HepG2 (cell line): ENCODE results near the gene UXS1. TPM values are rescaled to one million over a fixed set of nuclear protein-coding genes. Genes with fewer than 3 reads are reported as not detected.
A peak's percentile ranks its signal among the peaks of the same experiment; 100 is the strongest.

Source experiments
- ELF3 ChIP-seq: IDR thresholded peaks from 2 replicates; pipeline ENCODE4 v1.6.1; 2016; ENCODE audit warnings: missing genetic modification reagents, missing compliant biosample characterization
- ERF ChIP-seq: IDR thresholded peaks from 2 replicates; pipeline ENCODE4 v1.6.1; 2018; ENCODE audit warnings: missing biosample characterization, missing genetic modification reagents
- MAFF ChIP-seq: IDR thresholded peaks from 2 replicates; pipeline ENCODE4 v1.6.1; 2011; ENCODE audit warnings: low read depth, low read length, improper control_type of control experiment
- MNT ChIP-seq: fragments of 450-650 bp; IDR thresholded peaks from 2 replicates; pipeline ENCODE4 v1.6.1; 2016
- NFRKB ChIP-seq: fragments of 450-650 bp; IDR thresholded peaks from 2 replicates; pipeline ENCODE4 v1.6.1; 2017
- RARA ChIP-seq: IDR thresholded peaks from 2 replicates; pipeline ENCODE4 v1.6.1; 2016; ENCODE audit warnings: missing genetic modification reagents, missing compliant biosample characterization
- RBM22 ChIP-seq: fragments of 200-400 bp; formaldehyde crosslinking; optimal IDR thresholded peaks from 2 replicates; pipeline ENCODE3; 2017; ENCODE audit warnings: mild to moderate bottlenecking, low read length, moderate library complexity
- RNF219 ChIP-seq: sonication (generic); formaldehyde crosslinking; IDR thresholded peaks from 2 replicates; pipeline ENCODE4 v1.5.0; 2020; ENCODE audit warnings: mild to moderate bottlenecking, missing genetic modification reagents
- SMARCE1 ChIP-seq: fragments of 450-650 bp; IDR thresholded peaks from 2 replicates; pipeline ENCODE4 v1.6.1; 2017; ENCODE audit warnings: borderline replicate concordance
- TCF7L2 ChIP-seq: IDR thresholded peaks from 2 replicates; pipeline ENCODE4 v1.6.1; 2011; ENCODE audit warnings: mild to moderate bottlenecking, low read depth, low read length, moderate library complexity
- YEATS4 ChIP-seq: sonication (generic); formaldehyde crosslinking; IDR thresholded peaks from 2 replicates; pipeline ENCODE4 v1.4.0; 2020; ENCODE audit warnings: missing genetic modification reagents, borderline replicate concordance
- ZFP36L2 ChIP-seq: sonication (generic); formaldehyde crosslinking; IDR thresholded peaks from 2 replicates; pipeline ENCODE4 v1.4.0; 2020; ENCODE audit warnings: missing genetic modification reagents
- ZFP90 ChIP-seq: sonication (generic); formaldehyde crosslinking; IDR thresholded peaks from 2 replicates; pipeline ENCODE4 v1.8.0; 2022; ENCODE audit warnings: missing genetic modification reagents, mild to moderate bottlenecking, inconsistent platforms, borderline replicate concordance
- ZFYVE20 ChIP-seq: sonication (generic); formaldehyde crosslinking; IDR thresholded peaks from 2 replicates; pipeline ENCODE4 v1.8.0; 2023; ENCODE audit warnings: low read depth, mild to moderate bottlenecking, moderate library complexity, missing genetic modification reagents, borderline replicate concordance
- ZMYM2 ChIP-seq: sonication (generic); formaldehyde crosslinking; IDR thresholded peaks from 2 replicates; pipeline ENCODE4 v1.8.0; 2022; ENCODE audit warnings: mild to moderate bottlenecking, missing genetic modification reagents
- ZNF281 ChIP-seq: sonication (generic); formaldehyde crosslinking; IDR thresholded peaks from 2 replicates; pipeline ENCODE4 v1.4.0; 2020; ENCODE audit warnings: missing genetic modification reagents, borderline replicate concordance
- ZNF512 ChIP-seq: sonication (generic); formaldehyde crosslinking; IDR thresholded peaks from 2 replicates; pipeline ENCODE4 v1.4.0; 2020; ENCODE audit warnings: mild to moderate bottlenecking, missing genetic modification reagents
- ZNF704 ChIP-seq: sonication (generic); formaldehyde crosslinking; IDR thresholded peaks from 2 replicates; pipeline ENCODE4 v1.8.1; 2023; ENCODE audit warnings: mild to moderate bottlenecking, inconsistent platforms, moderate library complexity, missing genetic modification reagents, borderline replicate concordance
- ZSCAN5A ChIP-seq: sonication (generic); formaldehyde crosslinking; IDR thresholded peaks from 2 replicates; pipeline ENCODE4 v1.8.0; 2022; ENCODE audit warnings: mild to moderate bottlenecking, missing genetic modification reagents, borderline replicate concordance
- polyA plus RNA-seq, 8 experiments: library from polyadenylated mRNA; depleted of rRNA in 3 of 8; stranded (reverse) in 7 of 8; unstranded in 1 of 8; fragments of >200 nt; fragmentation: Illumina TruSeq in 4 of 8; extraction: Trizol in 4 of 8; gene quantifications; 2 replicates each; pipeline versions ENCODE4 v1.2.1 to v1.2.3, GENCODE V29; 2011 to 2016; ENCODE audit warnings: low read depth in 4 of 8, missing spikeins in 1 of 8, mixed read lengths in 1 of 8; ENCODE audit not compliant: insufficient read depth in 1 of 8
- total RNA-seq, 5 experiments: library from RNA; depleted of rRNA; stranded (reverse); fragments of >200 nt; fragmentation: Illumina TruSeq; extraction: Trizol; gene quantifications; 2 replicates each; pipeline ENCODE4 v1.2.3, GENCODE V29; 2016; ENCODE audit warnings: low read depth in 1 of 5

The UXS1 gene
- total and polyA plus RNA-seq, 2 of the 13 experiments (the other 11 are each of a cell fraction or from before 2014, with no cell fraction given): 53.3 to 110 TPM

GRCh38 chr2:106115250-106115649 is 78.9 kb downstream of the UXS1 start (continued):
- TF ChIP-seq TCF7L2 (no peak), ZFP36L2 (CRISPR knock-in tag) (no peak), ERF (CRISPR knock-in tag) (no peak), RBM22 (peak; percentile 37), ZNF704 (CRISPR knock-in tag) (no peak), SMARCE1 (no peak), YEATS4 (CRISPR knock-in tag) (no peak), ZMYM2 (CRISPR knock-in tag) (no peak), ELF3 (CRISPR knock-in tag) (0 out of 2 replicates have a peak, but pooled peaks have one; percentile 21), ZNF281 (no peak), ZNF512 (CRISPR knock-in tag) (no peak), MNT (no peak), ZFYVE20 (CRISPR knock-in tag) (no peak), RARA (CRISPR knock-in tag) (0 out of 2 replicates have a peak, but pooled peaks have one; percentile 32), MAFF (peak; percentile 81), ZSCAN5A (no peak), ZFP90 (CRISPR knock-in tag) (no peak), RNF219 (CRISPR knock-in tag) (no peak), NFRKB (no peak)
